ENCODE results near the gene TMEM26.
"Not testable (repeated sequence)": the region's sequence is repeated elsewhere in the genome, so short reads cannot be mapped to it uniquely, and the experiment has no call there.

Gene TMEM26

DNA sequence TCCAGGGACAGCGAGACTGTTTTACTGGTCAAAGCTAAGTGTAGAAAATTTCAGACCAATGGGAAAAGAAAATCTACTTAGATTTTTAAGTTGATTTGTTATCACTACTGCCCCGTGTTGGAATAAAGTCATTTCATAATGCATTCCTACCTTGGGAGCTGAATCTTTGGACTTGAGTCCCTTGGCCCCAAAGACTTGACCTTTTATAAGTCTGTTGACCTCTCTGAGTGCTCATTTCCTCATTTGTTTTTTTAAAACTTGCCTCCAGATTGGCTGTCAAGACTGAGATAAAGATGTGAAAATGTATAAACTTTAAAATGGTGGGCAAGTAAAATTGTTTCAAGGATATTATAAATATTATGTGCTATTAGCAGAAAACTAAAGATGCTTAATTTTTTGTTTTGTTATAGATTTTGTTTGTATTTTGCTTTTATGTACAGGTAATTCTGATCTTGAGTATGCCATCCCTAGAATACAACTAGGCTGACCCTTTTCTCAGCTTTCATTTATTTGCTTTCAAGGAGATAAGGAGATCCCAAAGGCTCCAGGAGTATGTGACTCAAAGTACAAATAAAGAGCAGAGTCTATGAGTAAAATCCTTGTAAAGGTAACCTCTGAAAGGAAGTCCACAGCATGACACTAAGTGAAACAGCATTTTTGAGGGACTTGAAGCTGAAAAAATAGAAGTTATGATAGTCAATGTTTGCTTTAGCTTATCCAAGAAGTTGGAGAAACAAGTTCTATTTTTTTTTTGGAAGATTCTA lies 54.6 kb downstream of the TMEM26 start:
- DNase-seq = no peak

DNA sequence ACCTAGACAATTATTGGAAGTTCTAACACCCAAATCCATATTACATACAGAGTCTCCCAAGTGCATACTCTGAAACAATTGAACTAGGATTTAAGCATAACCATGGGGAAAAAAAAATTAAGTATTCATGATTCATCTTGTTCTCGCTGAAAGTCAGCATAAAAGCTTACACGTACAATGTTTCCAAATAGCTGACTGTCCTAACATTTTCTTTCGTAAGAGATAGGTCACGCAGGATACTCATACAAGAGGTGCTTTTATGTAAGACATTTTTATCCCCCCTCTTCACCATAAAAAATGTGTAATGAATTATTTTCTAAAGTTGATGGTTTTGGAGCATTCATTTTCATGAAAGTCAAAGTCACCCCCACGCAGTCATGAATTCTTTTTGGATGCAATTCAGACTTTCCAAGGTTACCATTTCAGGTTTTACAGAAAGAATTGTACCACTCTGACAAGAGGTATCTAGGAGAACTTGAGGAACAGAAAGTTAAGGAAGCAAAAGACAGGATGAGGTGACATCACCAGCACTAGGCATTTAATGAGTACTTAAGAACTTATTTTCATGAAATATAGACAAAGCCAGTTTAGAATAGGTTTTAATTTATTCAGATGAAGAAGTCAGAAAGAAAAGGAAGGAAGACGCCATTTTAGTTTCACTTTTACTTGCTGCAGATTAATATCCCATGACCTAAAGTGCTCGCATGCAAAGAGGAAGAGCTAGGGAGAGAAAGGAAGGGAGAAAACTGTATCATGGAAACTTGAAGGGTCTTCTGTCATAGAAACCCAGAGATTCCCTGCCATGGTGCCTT lies 55.8 kb downstream of the TMEM26 start:
- DNase-seq = no peak

DNA sequence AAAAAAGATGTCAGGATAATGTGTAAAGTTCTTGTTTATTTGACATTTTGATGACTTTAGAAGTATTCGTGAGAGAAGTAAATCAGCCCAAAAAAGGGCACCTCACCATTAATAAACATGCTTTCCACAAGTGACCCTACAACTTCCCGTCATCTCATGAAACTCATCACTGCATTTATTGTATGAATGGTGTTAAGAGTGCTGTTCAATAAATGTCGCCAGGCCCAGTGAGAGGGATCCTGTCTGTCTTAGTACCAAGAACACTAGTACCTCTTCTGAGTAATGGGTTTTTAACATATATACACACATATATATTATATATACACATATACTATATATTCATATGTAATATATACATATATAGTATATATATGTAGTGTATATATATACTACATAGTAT lies 61.9 kb downstream of the TMEM26 start:
- no peak for DNase-seq

DNA sequence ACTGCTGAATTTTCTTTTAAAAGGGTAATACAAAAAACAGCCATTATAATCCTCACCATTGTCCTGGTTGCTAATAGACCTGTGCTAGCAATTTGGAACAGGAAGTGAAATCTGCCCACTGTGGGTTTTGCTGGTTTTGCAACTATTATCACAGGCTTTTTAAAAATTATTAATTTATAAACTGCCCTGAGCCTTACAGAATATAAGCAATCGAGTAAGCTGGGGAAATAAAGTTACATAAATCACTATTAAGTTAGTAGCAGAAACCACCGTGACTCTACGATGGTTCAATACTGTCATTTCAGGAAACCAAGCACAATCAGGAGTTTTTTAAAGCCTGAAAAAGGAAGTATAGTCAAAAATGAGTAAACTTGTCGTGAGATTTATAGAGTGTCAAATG lies 62.3 kb downstream of the TMEM26 start:
- DNase-seq = no peak

DNA sequence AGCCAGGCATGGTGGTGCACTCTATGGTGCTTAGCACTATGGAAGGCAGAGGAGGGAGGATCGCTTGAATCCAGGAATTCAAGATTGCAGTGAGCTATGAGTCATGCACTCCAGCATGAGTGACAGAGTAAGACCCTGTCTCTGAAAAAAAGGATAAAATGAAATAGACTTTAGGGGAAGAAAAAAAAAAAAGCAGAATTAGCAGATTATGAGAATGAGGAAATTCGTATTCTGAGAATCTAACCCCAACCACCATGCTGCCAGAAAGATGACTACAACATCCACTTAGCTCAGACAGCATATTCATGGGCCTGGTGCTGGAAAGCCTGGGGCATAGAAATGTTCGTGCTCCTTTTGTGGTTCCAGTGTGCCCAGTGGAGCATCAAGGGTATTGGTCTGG lies 63.3 kb downstream of the TMEM26 start:
- DNase-seq = no peak

DNA sequence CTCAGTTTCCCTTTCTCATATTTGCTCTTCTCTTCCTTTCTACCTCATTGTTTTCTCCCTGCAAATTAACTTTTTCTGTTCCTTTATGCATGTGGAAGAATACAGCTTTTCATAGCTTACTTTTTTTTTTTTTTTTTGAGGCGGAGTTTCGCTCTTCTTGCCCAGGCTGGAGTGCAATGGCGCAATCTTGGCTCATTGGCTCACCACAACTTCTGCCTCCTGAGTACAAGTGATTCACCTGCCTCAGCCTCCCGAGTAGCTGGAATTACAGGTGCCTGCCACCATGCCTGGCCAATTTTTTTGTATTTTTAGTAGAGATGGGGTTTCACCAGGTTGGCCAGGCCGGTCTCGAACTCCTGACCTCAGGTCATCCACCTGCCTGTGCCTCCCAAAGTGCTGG lies 64.2 kb downstream of the TMEM26 start:
- not testable (repeated sequence) for DNase-seq

DNA sequence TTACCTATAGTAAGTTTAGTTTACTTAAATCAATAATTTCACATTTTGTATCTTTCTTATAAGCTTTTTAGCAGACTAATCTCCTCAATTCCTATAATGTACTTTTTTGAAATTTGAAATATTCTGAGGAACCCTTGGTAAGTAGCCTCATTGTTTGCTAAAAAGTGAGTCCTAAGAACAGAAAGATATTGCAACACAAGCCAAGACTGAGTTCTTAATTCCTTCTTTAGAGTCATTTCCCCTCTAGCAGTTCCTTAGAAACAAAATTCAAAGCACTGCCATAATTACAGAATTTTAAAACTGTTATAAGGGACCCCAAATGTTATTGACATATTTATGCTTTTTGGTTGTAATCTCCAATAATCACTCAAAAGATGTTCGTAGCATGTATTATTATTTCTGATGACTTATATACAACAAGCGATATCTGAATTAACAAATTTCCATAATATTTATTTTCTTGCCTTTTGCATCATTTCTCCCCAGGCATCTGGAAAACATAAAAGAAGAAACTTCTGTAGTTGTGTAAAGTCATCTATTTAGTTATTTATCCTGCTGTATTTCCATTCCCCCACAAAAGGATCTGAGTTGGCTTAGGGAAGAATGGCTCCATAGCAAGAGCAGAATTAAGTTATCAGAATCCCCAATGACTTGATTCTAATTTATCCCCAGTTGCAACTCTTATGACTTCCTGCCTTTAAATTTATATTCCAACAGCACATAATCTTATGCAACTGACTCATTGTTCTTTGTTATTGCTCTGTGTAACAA lies 67.8 kb downstream of the TMEM26 start:
- DNase-seq = no peak

DNA sequence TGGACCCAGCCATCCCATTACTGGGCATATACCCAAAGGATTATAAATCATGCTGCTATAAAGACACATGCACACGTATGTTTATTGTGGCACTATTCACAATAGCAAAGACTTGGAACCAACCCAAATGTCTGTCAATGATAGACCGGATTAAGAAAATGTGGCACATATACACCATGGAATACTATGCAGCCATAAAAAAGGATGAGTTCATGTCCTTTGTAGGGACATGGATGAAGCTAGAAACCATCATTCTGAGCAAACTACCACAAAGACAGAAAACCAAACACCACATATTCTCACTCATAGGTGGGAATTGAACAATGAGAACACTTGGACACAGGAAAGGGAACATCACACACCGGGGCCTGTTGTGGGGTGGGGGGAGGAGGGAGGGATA lies 72.0 kb downstream of the TMEM26 start:
- DNase-seq = not testable (repeated sequence)

DNA sequence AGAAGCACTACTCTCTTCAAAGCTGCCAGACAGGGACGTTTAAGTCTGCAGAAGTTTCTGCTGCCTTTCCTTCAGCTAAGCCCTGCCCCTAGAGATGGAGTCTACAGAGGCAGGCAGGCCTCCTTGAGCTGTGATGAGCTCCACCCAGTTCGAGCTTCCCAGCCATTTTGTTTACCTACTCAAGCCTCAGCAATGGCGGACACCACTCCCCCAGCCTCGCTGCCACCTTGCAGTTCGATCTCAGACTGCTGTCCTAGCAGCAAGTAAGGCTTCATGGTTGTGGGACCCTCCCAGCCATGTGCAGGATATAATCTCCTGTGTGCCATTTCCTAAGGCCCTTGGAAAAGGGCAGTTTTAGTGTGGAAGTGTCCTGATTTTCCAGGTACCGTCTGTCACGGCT lies 74.3 kb downstream of the TMEM26 start:
- DNase-seq = no peak

DNA sequence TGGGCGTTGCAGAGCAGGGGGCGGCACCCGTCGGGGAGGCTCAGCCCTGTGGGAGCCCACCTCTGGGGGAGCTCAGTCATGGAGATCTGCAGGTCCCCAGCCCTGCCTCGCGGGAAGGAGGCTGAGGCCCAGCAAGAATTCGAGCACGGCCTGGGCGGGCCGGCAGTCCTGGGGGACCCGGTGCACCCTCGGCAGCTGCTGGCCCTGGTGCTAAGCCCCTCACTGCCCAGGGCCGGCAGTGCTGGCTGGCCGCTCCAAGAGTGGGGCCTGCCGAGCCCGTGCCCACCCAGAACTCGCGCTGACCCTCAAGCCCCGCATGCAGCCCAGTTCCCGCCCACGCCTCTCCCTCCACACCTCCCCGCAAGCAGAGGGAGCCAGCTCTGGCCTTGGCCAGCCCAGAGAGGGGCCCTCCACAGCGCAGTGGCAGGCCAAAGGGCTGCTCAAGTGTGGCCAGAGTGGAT lies 76.2 kb downstream of the TMEM26 start:
- DNase-seq = no peak

DNA sequence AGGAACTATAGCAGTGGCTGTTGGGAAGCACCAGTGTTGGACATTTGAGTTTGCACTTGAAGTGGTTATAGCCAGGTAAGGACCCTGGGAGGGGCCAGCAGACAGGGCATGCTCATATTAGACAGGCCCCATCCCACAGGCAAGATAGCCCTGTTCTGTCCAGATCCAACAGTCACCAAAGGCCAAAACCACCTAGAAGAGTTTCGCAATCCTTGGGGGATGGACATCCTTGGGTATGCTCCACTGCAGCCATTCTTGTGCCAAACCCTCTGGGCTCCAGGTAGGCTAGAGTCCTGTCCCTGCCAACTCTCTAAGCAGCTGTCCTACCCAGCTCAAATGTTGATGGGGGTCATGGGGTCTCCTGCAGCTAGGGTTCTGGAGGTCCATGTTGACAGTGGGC lies 76.8 kb downstream of the TMEM26 start:
- DNase-seq = no peak

DNA sequence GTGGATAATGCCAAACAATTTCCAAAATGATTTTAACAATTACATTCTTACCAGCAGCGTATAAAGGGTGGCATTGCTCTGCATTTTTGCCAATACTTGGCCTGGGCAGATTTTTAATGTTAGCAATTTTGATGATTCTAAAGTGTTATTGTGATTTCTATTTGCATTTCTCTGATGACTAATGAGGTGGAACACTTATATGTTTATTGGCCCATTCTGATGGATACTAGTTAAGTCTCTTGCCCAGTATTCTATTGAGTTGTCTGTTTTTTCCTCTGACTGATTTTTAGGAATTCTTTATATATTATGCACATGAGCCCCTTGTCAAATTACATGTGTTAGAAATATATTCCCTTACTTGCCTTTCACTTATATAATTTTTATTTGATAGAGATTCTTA lies 86.8 kb downstream of the TMEM26 start:
- DNase-seq = no peak

DNA sequence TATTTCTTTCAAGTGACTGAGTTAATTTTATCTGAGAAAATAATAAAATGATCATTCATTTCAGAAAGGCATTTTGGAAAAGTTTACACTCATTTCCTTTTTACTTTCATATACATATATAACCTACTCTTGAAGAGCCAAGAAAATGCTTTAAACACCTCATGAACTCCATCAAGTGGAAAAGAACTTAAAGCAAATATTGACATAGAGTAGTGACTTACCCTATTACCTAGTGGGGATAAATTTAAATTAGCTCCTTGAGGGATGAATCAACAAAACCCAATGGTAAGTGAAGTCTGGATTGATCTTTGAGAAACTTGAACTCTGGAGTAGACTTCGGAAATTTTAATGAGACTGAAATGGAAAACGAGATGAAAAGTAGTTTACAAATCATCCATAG lies 88.6 kb downstream of the TMEM26 start:
- DNase-seq = no peak

DNA sequence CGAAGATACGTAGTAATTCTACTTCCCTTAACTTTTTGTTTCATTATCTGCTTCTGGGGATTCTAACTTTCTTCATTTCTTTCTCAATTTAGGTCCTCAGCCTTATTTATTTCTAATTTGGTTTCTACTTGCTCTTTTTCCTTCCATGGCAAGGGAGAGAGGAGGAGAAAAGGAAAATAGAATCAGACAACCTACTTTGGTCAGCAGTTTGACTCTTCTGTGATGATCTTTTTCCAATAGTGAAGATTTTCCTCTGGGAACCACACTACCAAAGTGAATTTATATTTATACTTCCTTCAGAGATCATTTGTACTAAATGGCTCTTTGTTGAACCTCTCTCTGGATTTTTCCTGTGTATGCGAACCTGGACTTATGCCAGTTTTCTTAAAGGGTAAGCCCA lies 90.2 kb downstream of the TMEM26 start:
- no peak for DNase-seq

DNA sequence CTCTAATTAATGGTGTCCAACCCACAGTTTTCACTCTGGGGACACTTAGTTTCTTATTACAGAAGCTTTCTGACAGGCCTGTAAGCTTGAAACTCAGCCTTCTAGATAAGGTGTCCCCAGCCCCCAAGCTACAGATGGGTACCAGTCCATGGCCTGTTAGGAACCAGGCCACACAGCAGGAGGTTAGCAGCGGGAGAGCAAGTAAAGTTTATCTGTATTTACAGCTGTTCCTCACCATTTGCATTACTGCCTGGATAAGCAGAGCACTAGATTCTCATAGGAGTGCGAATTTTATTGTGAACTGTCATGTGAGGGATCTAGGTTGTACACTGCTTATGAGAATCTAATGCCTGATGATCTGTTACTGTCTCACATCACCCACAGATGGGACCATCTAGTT lies 93.7 kb downstream of the TMEM26 start:
- no peak for DNase-seq

DNA sequence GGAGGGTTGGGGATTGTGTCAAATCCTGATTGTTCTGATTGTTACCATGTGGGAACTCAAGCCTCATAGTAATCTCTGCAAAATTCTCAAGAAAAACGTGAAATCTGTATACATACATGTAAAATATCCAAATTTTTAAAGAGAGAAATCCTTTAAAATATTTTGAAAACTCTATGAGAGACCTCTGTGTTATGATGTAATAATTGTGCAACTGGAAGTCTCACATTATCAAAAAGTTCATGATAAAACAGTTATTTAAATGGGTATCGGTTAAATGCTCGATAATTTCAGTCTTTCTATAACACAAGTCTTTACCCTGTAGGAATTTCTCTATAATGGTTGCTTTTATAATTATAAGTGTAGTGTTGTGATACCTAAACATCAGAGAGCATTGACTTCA lies 95.5 kb downstream of the TMEM26 start:
- no peak for DNase-seq

Measured in activated CD4-positive, alpha-beta T cell treated with anti-CD3 and anti-CD28 coated beads, Interleukin-2, amount 50 U/mL, for 4 hours (primary cell).